Lung (tissue), 12 donors: ENCODE data around the gene CCNI2. TPM values are rescaled to one million over a fixed set of nuclear protein-coding genes. Genes with fewer than 3 reads are reported as not detected.
A peak's percentile ranks its signal among the peaks of the same experiment; 100 is the strongest.

Experiments used
- ATAC-seq: fragments of 200-7000 bp; cut with Tn5 transposase; one replicate; pipeline ENCODE4 v1.9.1; 2020; ENCODE audit warnings: moderate number of reproducible peaks; ENCODE audit not compliant: insufficient read depth, low FRiP score
- DNase-seq, 3 donors: peaks; one replicate each; pipeline ENCODE4 v3.0.0-alpha.2; 2013 to 2017
- H3K27ac ChIP-seq, 2 donors: one replicate each; pipeline ENCODE4 v1.5.1; 2013; ENCODE audit warnings: mild to moderate bottlenecking in 2 of 2, moderate library complexity in 2 of 2, control low read depth in 1 of 2, inconsistent platforms in 1 of 2, low read depth in 1 of 2, low read length in 1 of 2
- H3K27me3 ChIP-seq, 3 donors: one replicate each; pipeline ENCODE4 v1.5.1; 2013; ENCODE audit warnings: low read length in 2 of 3; ENCODE audit not compliant: control insufficient read depth in 3 of 3, insufficient read depth in 3 of 3
- H3K36me3 ChIP-seq, 4 donors: one replicate each; pipeline ENCODE4 v1.5.1; 2013; ENCODE audit warnings: low read length in 4 of 4, mild to moderate bottlenecking in 1 of 4, moderate library complexity in 1 of 4; ENCODE audit not compliant: control insufficient read depth in 4 of 4, insufficient read depth in 4 of 4
- H3K4me1 ChIP-seq, 5 donors: one replicate each; pipeline ENCODE4 v1.5.1; 2013; ENCODE audit warnings: low read length in 5 of 5, mild to moderate bottlenecking in 2 of 5, moderate library complexity in 1 of 5; ENCODE audit not compliant: control insufficient read depth in 5 of 5, insufficient read depth in 5 of 5
- H3K4me3 ChIP-seq: one replicate; pipeline ENCODE4 v1.5.1; 2013; ENCODE audit warnings: mild to moderate bottlenecking, control low read depth, moderate library complexity
- H3K9ac ChIP-seq, 2 donors: one replicate each; pipeline ENCODE4 v1.5.1; 2013; ENCODE audit warnings: low read length in 2 of 2, control low read depth in 1 of 2; ENCODE audit not compliant: insufficient read depth in 1 of 2
- H3K9me3 ChIP-seq, 4 donors: one replicate each; pipeline ENCODE4 v1.5.1; 2013; ENCODE audit warnings: low read length in 3 of 4, mild to moderate bottlenecking in 1 of 4, moderate library complexity in 1 of 4; ENCODE audit not compliant: control insufficient read depth in 4 of 4, insufficient read depth in 3 of 4
- WGBS, 2 donors: extraction: QIAGEN DNeasy Blood & Tissue Kit; methylation state at CpG; one replicate each; pipeline ENCODE4 v1.1.7; 2013; 5-methylcytosine and 5-hydroxymethylcytosine counted together
- polyA plus RNA-seq, 2 donors: library from polyadenylated mRNA; stranded (reverse); fragments of 200-250 nt; gene quantifications; one replicate each; pipeline ENCODE4 v1.2.1, GENCODE V29; 2013
- total RNA-seq, 2 donors: library from RNA; depleted of rRNA in 1 of 2; stranded (reverse); fragments of >200 nt in 1 of 2; gene quantifications; one replicate each; pipeline ENCODE4 v1.2.1, GENCODE V29; 2014 to 2021
- TF ChIP-seq, protein P1 (sequence below): IDR thresholded peaks from 2 replicates; pipeline ENCODE4 v1.5.1; 2012; ENCODE audit warnings: mild to moderate bottlenecking; ENCODE audit errors: control extremely low read depth, extremely low read depth
- donor health status: control.
- donor health status: control.
- donor health status: Bipolar disorder and iron deficiency.
- donor health status: healthy.
- donor health status: DM: yes; HTN: yes; CAD: no.

Gene CCNI2
- total and polyA plus RNA-seq, 4 donors: 0.55 to 0.88 (median 0.67) TPM

DNA sequence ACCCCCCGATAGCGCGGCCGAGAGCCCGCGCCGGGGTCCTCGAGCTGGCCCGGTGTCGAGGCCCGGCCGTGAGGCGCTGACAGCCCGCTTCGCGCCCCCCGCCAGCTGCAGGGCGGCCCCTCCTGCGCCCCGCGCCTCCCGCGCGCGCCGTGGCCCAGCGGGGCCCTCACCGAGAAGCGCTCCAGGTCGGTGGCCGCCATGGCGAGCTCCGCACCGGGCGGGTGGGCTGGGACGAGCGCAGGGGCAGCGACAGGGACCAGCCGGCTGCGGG lies 29.6 kb downstream of the CCNI2 start:
- TF ChIP-seq, protein P1, sequence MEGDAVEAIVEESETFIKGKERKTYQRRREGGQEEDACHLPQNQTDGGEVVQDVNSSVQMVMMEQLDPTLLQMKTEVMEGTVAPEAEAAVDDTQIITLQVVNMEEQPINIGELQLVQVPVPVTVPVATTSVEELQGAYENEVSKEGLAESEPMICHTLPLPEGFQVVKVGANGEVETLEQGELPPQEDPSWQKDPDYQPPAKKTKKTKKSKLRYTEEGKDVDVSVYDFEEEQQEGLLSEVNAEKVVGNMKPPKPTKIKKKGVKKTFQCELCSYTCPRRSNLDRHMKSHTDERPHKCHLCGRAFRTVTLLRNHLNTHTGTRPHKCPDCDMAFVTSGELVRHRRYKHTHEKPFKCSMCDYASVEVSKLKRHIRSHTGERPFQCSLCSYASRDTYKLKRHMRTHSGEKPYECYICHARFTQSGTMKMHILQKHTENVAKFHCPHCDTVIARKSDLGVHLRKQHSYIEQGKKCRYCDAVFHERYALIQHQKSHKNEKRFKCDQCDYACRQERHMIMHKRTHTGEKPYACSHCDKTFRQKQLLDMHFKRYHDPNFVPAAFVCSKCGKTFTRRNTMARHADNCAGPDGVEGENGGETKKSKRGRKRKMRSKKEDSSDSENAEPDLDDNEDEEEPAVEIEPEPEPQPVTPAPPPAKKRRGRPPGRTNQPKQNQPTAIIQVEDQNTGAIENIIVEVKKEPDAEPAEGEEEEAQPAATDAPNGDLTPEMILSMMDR: no peak
- no peaks in the 10 kb centered on the region for H3K36me3 ChIP-seq
- H3K9ac ChIP-seq: no peak overlapping the region
- H3K4me3 ChIP-seq: peak overlapping the region; percentile 79
- no peaks in the 10 kb centered on the region for H3K9me3 ChIP-seq
- DNase-seq (no peak), ATAC-seq (no peak)
- peaks cover 4 to 23% (median 17%) of the 10 kb centered on the region in 5 donors for H3K4me1 ChIP-seq
- 1% methylated on average over 29 to 40 of the region's 40 CpGs for WGBS, 2 donors
- H3K27me3 ChIP-seq: peaks cover 0 to 6% (median 2%) of the 10 kb centered on the region in 3 donors
- peak overlapping the region; percentile 61 to 68 for H3K27ac ChIP-seq

DNA sequence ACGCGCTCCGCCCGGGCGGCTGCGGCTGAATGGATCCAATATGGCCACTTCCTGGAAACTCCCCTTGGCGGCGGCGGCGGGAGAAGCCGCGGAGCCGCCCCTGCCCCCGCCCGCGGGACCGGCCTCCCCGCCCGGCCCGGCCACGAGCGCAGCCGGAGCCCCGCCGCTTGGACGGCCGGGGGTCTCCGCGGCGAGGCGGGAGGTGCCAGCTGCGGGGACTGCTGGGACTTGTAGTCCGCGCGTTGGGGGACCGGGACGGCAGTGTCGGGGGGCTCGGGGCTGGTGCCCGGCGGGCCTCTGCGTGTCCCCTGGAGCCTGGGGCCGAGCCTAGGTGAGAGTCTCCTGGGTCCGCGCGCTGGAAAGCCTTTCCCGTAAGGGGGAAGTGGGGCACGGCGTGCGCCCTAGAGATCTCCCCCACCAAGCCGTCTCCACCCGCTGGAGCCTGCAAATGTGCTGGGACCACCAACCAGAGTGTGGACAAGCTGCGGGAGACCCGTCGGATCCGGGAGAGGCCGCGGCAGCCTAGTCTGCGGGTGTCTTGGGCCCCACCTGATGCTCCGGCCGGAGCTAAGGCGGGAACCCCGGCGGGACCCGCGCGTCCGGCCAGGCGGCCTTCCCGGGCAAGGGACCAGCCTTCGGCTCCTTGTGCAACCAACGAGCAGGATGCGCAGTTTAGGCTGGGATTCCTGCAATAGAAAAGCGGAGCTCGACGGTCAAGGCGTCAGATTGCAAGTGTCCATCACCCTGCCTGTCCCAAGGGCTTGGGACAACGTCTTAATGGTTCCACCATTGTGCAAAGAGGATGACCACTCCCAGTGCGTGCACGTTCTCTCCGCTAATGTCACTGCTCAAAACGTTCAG lies 30.2 kb downstream of the CCNI2 start, which contains the start of gene SEPTIN8:
Gene SEPTIN8, minus strand, starts transcription at position 31 of the 861 bp plus-strand sequence. CDS start 102 bp downstream, outside the sequence.
- DNase-seq (peak; percentile 64 to 75 (median 71)), ATAC-seq (peak; percentile 59)
- peak within 1 kb of the TSS; percentile 68 to 85 for H3K27ac ChIP-seq
- H3K27me3 ChIP-seq: peaks cover 0 to 8% (median 4%) of the 10 kb centered on the region in 3 donors
- H3K4me1 ChIP-seq: peaks cover 4 to 23% (median 17%) of the 10 kb centered on the region in 5 donors
- H3K9ac ChIP-seq: peak within 1 kb of the TSS; percentile 16 to 54
- H3K36me3 ChIP-seq: no peaks in the 10 kb centered on the region
- H3K4me3 ChIP-seq: peak within 1 kb of the TSS; percentile 79
- H3K9me3 ChIP-seq: no peaks in the 10 kb centered on the region
- TF ChIP-seq, protein P1: no peak
- 3 to 4% methylated on average over 71 to 82 of the region's 82 CpGs for WGBS, 2 donors

DNA sequence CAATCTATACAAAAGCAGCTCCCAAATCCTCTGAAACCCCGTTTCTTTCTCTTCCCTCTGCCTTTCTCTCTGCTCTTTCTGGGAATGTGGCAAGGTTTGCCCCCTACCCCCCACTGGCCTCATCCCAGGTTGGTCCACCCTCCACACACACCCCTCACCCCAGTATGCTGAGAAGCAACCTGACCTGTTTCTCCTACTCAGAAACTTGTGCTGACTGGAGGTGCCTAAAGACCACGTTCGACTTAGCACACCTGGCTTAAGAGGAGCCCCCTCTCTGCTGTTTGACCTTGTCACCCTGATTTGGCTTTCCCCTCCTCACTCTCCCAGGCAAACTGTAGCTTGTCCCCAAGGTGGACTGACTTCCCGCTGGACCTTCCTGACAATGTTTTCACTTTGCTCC lies 30.9 kb downstream of the CCNI2 start:
- DNase-seq: peak in 1 of 3 donors; percentile 9
- Histone ChIP-seq H3K9ac (peak overlapping the region in 1 of 2 donors; percentile 15), H3K27ac (no peak overlapping the region), H3K36me3 (no peaks in the 10 kb centered on the region), H3K4me1 (peaks cover 0 to 23% (median 15%) of the 10 kb centered on the region in 5 donors), H3K9me3 (no peaks in the 10 kb centered on the region), H3K4me3 (no peak overlapping the region), H3K27me3 (peaks cover 0 to 8% (median 4%) of the 10 kb centered on the region in 3 donors)
- no peak for ATAC-seq
- WGBS, 2 donors: 47 to 78% methylated on average over 4 of the region's 4 CpGs
- TF ChIP-seq, protein P1: no peak
